Measurements from ENCODE around the gene MYO1E.

Gene MYO1E

GRCh38 chr15:59276225-59277178, 96.2 kb downstream of the MYO1E start:
- H3K4me1 Mint-ChIP-seq, result peaks cover 23% of the 10 kb centered on the region
- no peak for ATAC-seq (ENCODE audit: low read depth)
- no peaks in the 10 kb centered on the region for H3K27me3 Mint-ChIP-seq
- H3K27ac Mint-ChIP-seq, result no peak overlapping the region
- no peak for DNase-seq (ENCODE audit: low spot score in 2 of 2)
- H3K36me3 Mint-ChIP-seq, result no peaks in the 10 kb centered on the region
- H3K4me3 Mint-ChIP-seq, result no peak overlapping the region
- no peaks in the 10 kb centered on the region for H3K9me3 Mint-ChIP-seq

GRCh38 chr15:59274126-59274970, 98.3 kb downstream of the MYO1E start:
- Mint-ChIP-seq H3K4me1 (peaks cover 25% of the 10 kb centered on the region), H3K9me3 (no peaks in the 10 kb centered on the region), H3K27ac (no peak overlapping the region), H3K36me3 (no peaks in the 10 kb centered on the region), H3K4me3 (no peak overlapping the region), H3K27me3 (no peaks in the 10 kb centered on the region)
- DNase-seq (ENCODE audit: low spot score in 2 of 2) (no peak), ATAC-seq (ENCODE audit: low read depth) (no peak)

GRCh38 chr15:59273234-59273633, 99.4 kb downstream of the MYO1E start:
- Mint-ChIP-seq H3K27ac (no peak overlapping the region), H3K36me3 (no peaks in the 10 kb centered on the region), H3K27me3 (no peaks in the 10 kb centered on the region), H3K4me1 (peaks cover 24% of the 10 kb centered on the region), H3K9me3 (no peaks in the 10 kb centered on the region), H3K4me3 (no peak overlapping the region)
- no peak for DNase-seq (ENCODE audit: low spot score in 2 of 2)
- no peak for ATAC-seq (ENCODE audit: low read depth)

- Mint-ChIP-seq H3K4me3 (no peak overlapping the region), H3K9me3 (no peaks in the 10 kb centered on the region), H3K4me1 (peaks cover 24% of the 10 kb centered on the region), H3K36me3 (no peaks in the 10 kb centered on the region), H3K27me3 (no peaks in the 10 kb centered on the region), H3K27ac (peak overlapping the region; percentile 47)
- ATAC-seq (ENCODE audit: low read depth), result no peak
- DNase-seq (ENCODE audit: low spot score in 2 of 2), result no peak
Measured at GRCh38 chr15:59271595-59272201, 101.0 kb downstream of the MYO1E start.

GRCh38 chr15:59268852-59269407, 103.7 kb downstream of the MYO1E start:
- Mint-ChIP-seq H3K4me3 (no peak overlapping the region), H3K36me3 (no peaks in the 10 kb centered on the region), H3K27ac (no peak overlapping the region), H3K9me3 (no peaks in the 10 kb centered on the region), H3K4me1 (peaks cover 13% of the 10 kb centered on the region), H3K27me3 (no peaks in the 10 kb centered on the region)
- ATAC-seq (ENCODE audit: low read depth) (no peak), DNase-seq (ENCODE audit: low spot score in 2 of 2) (no peak)

- Mint-ChIP-seq H3K27me3 (no peaks in the 10 kb centered on the region), H3K9me3 (no peaks in the 10 kb centered on the region), H3K36me3 (no peaks in the 10 kb centered on the region), H3K27ac (no peak overlapping the region), H3K4me1 (peaks cover 16% of the 10 kb centered on the region), H3K4me3 (no peak overlapping the region)
- DNase-seq (ENCODE audit: low spot score in 2 of 2) (no peak), ATAC-seq (ENCODE audit: low read depth) (no peak)
Measured at GRCh38 chr15:59268168-59268851, 104.4 kb downstream of the MYO1E start.

- ATAC-seq (ENCODE audit: low read depth) (no peak), DNase-seq (ENCODE audit: low spot score in 2 of 2) (no peak)
- Mint-ChIP-seq H3K36me3 (no peaks in the 10 kb centered on the region), H3K27me3 (no peaks in the 10 kb centered on the region), H3K4me1 (peaks cover 7% of the 10 kb centered on the region), H3K27ac (no peak overlapping the region), H3K4me3 (no peak overlapping the region), H3K9me3 (no peaks in the 10 kb centered on the region)
Measured at GRCh38 chr15:59266028-59266427, 106.6 kb downstream of the MYO1E start.

- ATAC-seq (ENCODE audit: low read depth), result no peak
- no peak for DNase-seq (ENCODE audit: low spot score in 2 of 2)
- Mint-ChIP-seq H3K27me3 (no peaks in the 10 kb centered on the region), H3K4me1 (peaks cover 9% of the 10 kb centered on the region), H3K9me3 (no peaks in the 10 kb centered on the region), H3K27ac (no peak overlapping the region), H3K36me3 (no peaks in the 10 kb centered on the region), H3K4me3 (no peak overlapping the region)
Measured at GRCh38 chr15:59262316-59262715, 110.4 kb downstream of the MYO1E start.

GRCh38 chr15:59260090-59260489, 112.6 kb downstream of the MYO1E start:
- peaks cover 3% of the 10 kb centered on the region for H3K36me3 Mint-ChIP-seq
- no peaks in the 10 kb centered on the region for H3K27me3 Mint-ChIP-seq
- no peaks in the 10 kb centered on the region for H3K9me3 Mint-ChIP-seq
- no peak for ATAC-seq (ENCODE audit: low read depth)
- DNase-seq (ENCODE audit: low spot score in 2 of 2), result no peak
- no peak overlapping the region for H3K4me3 Mint-ChIP-seq
- no peak overlapping the region for H3K27ac Mint-ChIP-seq
- peaks cover 8% of the 10 kb centered on the region for H3K4me1 Mint-ChIP-seq

GRCh38 chr15:59259137-59259943, 113.3 kb downstream of the MYO1E start:
- H3K9me3 Mint-ChIP-seq, result no peaks in the 10 kb centered on the region
- no peak overlapping the region for H3K27ac Mint-ChIP-seq
- peaks cover 6% of the 10 kb centered on the region for H3K4me1 Mint-ChIP-seq
- ATAC-seq (ENCODE audit: low read depth) (no peak), DNase-seq (ENCODE audit: low spot score in 2 of 2) (no peak)
- H3K27me3 Mint-ChIP-seq, result no peaks in the 10 kb centered on the region
- peaks cover 3% of the 10 kb centered on the region for H3K36me3 Mint-ChIP-seq
- H3K4me3 Mint-ChIP-seq, result no peak overlapping the region

GRCh38 chr15:59258317-59258716, 114.4 kb downstream of the MYO1E start:
- Mint-ChIP-seq H3K27me3 (no peaks in the 10 kb centered on the region), H3K4me1 (peaks cover 2% of the 10 kb centered on the region), H3K27ac (no peak overlapping the region), H3K36me3 (peaks cover 3% of the 10 kb centered on the region), H3K9me3 (no peaks in the 10 kb centered on the region), H3K4me3 (no peak overlapping the region)
- no peak for DNase-seq (ENCODE audit: low spot score in 2 of 2)
- no peak for ATAC-seq (ENCODE audit: low read depth)

- ATAC-seq (ENCODE audit: low read depth), result no peak
- H3K27ac Mint-ChIP-seq, result no peak overlapping the region
- H3K4me1 Mint-ChIP-seq, result peaks cover 10% of the 10 kb centered on the region
- H3K9me3 Mint-ChIP-seq, result no peaks in the 10 kb centered on the region
- no peaks in the 10 kb centered on the region for H3K27me3 Mint-ChIP-seq
- H3K4me3 Mint-ChIP-seq, result no peak overlapping the region
- peaks cover 3% of the 10 kb centered on the region for H3K36me3 Mint-ChIP-seq
- no peak for DNase-seq (ENCODE audit: low spot score in 2 of 2)
Measured at GRCh38 chr15:59257140-59257539, 115.5 kb downstream of the MYO1E start.

- H3K27ac Mint-ChIP-seq, result no peak overlapping the region
- peaks cover 10% of the 10 kb centered on the region for H3K4me1 Mint-ChIP-seq
- no peak overlapping the region for H3K4me3 Mint-ChIP-seq
Measured at GRCh38 chr15:59256482-59256881, 116.2 kb downstream of the MYO1E start.

More at GRCh38 chr15:59256482-59256881, 116.2 kb downstream of the MYO1E start:
- ATAC-seq (ENCODE audit: low read depth) (no peak), DNase-seq (ENCODE audit: low spot score in 2 of 2) (no peak)
- H3K36me3 Mint-ChIP-seq, result peaks cover 3% of the 10 kb centered on the region
- H3K27me3 Mint-ChIP-seq, result no peaks in the 10 kb centered on the region
- no peaks in the 10 kb centered on the region for H3K9me3 Mint-ChIP-seq
